IPS-NIHi11 (cell line): ENCODE data around the gene LARP1.
"Not testable (repeated sequence)": the region's sequence is repeated elsewhere in the genome, so short reads cannot be mapped to it uniquely, and the experiment has no call there.

Experiments used
- DNase-seq: peaks from one replicate; pipeline ENCODE4 v3.0.0; 2012; ENCODE audit warnings: mixed read lengths, low spot score

The LARP1 gene

GRCh38 chr5:154829181-154829588 lies 74.0 kb downstream of the LARP1 start:
- no peak for DNase-seq

GRCh38 chr5:154829589-154830218 lies 74.5 kb downstream of the LARP1 start:
- no peak for DNase-seq

GRCh38 chr5:154830219-154830595 lies 75.0 kb downstream of the LARP1 start:
- no peak for DNase-seq

GRCh38 chr5:154830596-154830995 lies 75.4 kb downstream of the LARP1 start:
- DNase-seq, result no peak

GRCh38 chr5:154831451-154831850 lies 76.3 kb downstream of the LARP1 start:
- no peak for DNase-seq

GRCh38 chr5:154832804-154833203 lies 77.6 kb downstream of the LARP1 start:
- DNase-seq, result not testable (repeated sequence)

- no peak for DNase-seq
These were observed 78.9 kb downstream of the LARP1 start for GRCh38 chr5:154834053-154834452.

GRCh38 chr5:154835701-154836052 lies 80.5 kb downstream of the LARP1 start:
- DNase-seq, result not testable (repeated sequence)

- DNase-seq, result no peak
These were observed 81.0 kb downstream of the LARP1 start for GRCh38 chr5:154836225-154836624.

- no peak for DNase-seq
These were observed 82.1 kb downstream of the LARP1 start for GRCh38 chr5:154837009-154837901.

GRCh38 chr5:154840435-154841272 lies 85.5 kb downstream of the LARP1 start:
- no peak for DNase-seq

- no peak for DNase-seq
These were observed 86.1 kb downstream of the LARP1 start for GRCh38 chr5:154841273-154841661.

- no peak for DNase-seq
These were observed 87.7 kb downstream of the LARP1 start for GRCh38 chr5:154842689-154843530.

GRCh38 chr5:154844809-154845208 lies 89.6 kb downstream of the LARP1 start:
- DNase-seq, result no peak

- no peak for DNase-seq
These were observed 94.1 kb downstream of the LARP1 start for GRCh38 chr5:154849264-154849785.

- DNase-seq, result no peak
These were observed 94.6 kb downstream of the LARP1 start for GRCh38 chr5:154849791-154850201.

- DNase-seq, result peak; percentile 88
These were observed 95.3 kb downstream of the LARP1 start, which contains the start of gene FAXDC2 for GRCh38 chr5:154850255-154851062. Gene FAXDC2, minus strand, starts transcription at chr5:154850603. Its CDS starts 12,425 bp downstream, at chr5:154838178.

GRCh38 chr5:154851351-154851750 lies 96.2 kb downstream of the LARP1 start:
- DNase-seq, result no peak

GRCh38 chr5:154857530-154858296 lies 102.5 kb downstream of the LARP1 start:
- peak; percentile 92 for DNase-seq
